GM12875 (cell line): ENCODE data around the gene ZNF230.

Experiments used
- H3K4me3 ChIP-seq: one replicate; pipeline ENCODE4 v1.5.1; 2011; ENCODE audit warnings: low read depth, low read length, control low read depth
- TF ChIP-seq, protein P1 (sequence below): IDR thresholded peaks from 2 replicates; pipeline ENCODE4 v1.5.1; 2011; ENCODE audit warnings: low read depth, mild to moderate bottlenecking, control low read depth, inconsistent platforms, low read length, moderate library complexity, borderline replicate concordance; ENCODE audit not compliant: insufficient read depth

Gene ZNF230

DNA sequence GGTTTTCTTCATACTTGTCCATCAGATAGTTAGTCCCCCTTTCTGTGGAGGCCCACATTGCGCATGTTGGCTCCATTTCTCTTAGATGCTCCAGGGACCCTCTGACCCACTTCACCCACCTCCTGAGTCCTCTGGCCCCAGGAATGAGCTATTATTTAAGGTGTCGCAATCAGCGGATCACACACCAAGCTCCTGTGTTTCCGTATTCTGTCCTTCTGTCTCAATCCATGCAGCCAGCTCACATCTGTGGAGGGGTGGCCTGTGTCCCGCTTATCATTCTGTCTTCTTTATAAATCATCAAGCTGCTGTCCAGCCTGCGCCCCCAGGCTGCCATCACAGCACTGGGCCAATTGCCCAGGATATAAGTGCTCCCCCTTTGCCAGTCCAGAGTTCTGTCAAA lies 4.7 kb downstream of the ZNF230 start:
- TF ChIP-seq, protein P1, sequence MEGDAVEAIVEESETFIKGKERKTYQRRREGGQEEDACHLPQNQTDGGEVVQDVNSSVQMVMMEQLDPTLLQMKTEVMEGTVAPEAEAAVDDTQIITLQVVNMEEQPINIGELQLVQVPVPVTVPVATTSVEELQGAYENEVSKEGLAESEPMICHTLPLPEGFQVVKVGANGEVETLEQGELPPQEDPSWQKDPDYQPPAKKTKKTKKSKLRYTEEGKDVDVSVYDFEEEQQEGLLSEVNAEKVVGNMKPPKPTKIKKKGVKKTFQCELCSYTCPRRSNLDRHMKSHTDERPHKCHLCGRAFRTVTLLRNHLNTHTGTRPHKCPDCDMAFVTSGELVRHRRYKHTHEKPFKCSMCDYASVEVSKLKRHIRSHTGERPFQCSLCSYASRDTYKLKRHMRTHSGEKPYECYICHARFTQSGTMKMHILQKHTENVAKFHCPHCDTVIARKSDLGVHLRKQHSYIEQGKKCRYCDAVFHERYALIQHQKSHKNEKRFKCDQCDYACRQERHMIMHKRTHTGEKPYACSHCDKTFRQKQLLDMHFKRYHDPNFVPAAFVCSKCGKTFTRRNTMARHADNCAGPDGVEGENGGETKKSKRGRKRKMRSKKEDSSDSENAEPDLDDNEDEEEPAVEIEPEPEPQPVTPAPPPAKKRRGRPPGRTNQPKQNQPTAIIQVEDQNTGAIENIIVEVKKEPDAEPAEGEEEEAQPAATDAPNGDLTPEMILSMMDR = no peak
- H3K4me3 ChIP-seq = no peak overlapping the region

DNA sequence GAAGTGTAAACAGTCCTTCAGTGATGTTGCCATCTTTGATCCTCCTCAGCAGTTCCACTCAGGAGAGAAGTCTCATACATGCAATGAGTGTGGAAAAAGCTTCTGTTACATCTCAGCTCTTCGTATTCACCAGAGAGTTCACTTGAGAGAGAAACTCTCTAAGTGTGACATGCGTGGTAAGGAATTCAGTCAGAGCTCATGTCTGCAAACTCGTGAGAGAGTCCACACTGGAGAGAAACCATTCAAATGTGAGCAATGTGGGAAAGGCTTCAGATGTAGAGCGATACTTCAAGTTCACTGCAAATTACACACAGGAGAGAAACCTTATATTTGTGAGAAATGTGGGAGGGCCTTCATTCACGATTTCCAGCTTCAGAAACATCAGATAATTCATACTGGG lies 7.7 kb downstream of the ZNF230 start:
- H3K4me3 ChIP-seq = no peak overlapping the region
- TF ChIP-seq, protein P1 = no peak

GRCh38 chr19:44019498-44019897 lies 16.7 kb downstream of the ZNF230 start:
- H3K4me3 ChIP-seq = no peak overlapping the region
- TF ChIP-seq, protein P1 = no peak

DNA sequence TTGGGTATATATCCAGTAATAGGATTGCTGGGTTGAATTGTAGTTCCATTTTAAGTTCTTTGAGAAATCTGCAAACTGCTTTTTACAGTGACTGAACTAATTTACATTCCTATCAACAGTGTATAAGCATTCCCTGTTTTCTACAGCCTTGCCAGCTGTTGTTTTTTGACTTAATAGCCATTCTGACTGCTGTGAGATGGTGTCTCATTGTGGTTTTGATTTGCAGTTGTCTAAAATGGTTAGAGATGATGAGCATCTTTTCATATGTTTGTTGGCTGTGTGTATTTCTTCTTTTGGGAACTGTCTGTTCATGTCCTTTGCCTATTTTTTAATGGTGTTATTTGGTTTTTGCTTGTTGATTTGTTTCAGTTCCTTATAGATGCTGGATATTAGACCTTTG lies 18.5 kb downstream of the ZNF230 start:
- no peak overlapping the region for H3K4me3 ChIP-seq
- TF ChIP-seq, protein P1 = no peak

DNA sequence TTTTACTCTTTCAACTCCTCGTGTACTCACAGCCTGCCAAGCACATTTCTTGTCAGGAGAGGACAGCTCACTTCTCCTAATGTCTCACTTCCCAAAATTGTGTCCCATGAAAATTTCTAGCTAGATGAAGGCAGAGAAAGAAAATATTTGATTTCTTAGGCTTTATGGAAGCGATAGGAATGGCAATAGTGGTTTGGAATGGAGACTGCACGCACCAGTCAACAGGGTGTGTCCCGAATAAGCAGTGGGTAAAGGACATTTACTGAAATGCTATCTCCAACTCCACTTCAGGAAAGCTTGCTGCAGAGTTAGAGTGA lies 22.1 kb downstream of the ZNF230 start:
- TF ChIP-seq, protein P1 = no peak
- peak overlapping the region; percentile 72 for H3K4me3 ChIP-seq

- TF ChIP-seq, protein P1 = no peak
- peak within 1 kb of the TSS; percentile 72 for H3K4me3 ChIP-seq
Measured at GRCh38 chr19:44025217-44025936, 22.6 kb downstream of the ZNF230 start, which contains the start of gene ZNF222. ZNF222 (plus strand) TSS chr19:44025379; CDS start chr19:44025437, 58 bp downstream.

- no peak overlapping the region for H3K4me3 ChIP-seq
- TF ChIP-seq, protein P1 = no peak
Measured at GRCh38 chr19:44026622-44027021, 23.9 kb downstream of the ZNF230 start.
